Measurements from ENCODE around the gene MRPL54. TPM values are rescaled to one million over a fixed set of nuclear protein-coding genes. Genes with fewer than 3 reads are reported as not detected.

Gene MRPL54
- total RNA-seq, 1 donor = 40.4 TPM

DNA sequence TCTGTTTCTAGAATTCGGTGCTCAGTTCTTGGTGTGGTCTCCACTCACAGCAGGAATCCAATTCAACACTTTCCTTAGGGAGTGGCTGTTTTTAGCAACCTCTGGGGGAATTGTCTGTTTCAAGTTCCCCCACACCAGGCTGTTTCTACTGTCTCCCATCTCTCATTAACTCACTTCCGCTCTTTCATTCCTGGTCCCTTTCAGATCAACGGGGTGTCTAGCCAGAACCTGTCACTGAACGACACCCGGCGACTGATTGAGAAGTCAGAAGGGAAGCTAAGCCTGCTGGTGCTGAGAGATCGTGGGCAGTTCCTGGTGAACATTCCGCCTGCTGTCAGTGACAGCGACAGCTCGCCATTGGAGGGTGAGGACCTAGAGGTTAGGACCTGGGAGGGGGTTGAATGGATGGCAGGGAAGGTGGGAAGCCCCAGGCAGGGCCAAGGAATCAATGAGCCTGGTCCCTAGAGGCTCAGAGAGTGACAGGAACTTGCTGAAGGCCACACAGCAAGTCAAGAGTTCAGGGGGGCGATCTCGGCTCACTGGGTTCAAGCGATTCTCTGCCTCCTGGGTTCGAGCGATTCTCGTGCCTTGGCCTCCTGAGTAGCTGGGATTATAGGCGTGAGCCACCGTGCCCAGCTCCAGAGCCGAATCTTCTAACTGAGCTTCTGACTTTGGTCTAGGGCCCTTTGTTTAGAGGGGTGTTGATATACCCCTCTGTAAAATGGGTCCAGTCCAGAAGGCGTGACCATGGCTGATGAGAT is 28.8 kb upstream of the MRPL54 start:
- Histone ChIP-seq H3K9me3 (ENCODE audit: low read depth, low read length) (no peaks in the 10 kb centered on the region), H3K4me1 (ENCODE audit: insufficient read depth, low read length) (no peaks in the 10 kb centered on the region), H3K27me3 (ENCODE audit: insufficient read depth, low read length) (no peaks in the 10 kb centered on the region), H3K4me3 (ENCODE audit: low read length) (no peak overlapping the region)

DNA sequence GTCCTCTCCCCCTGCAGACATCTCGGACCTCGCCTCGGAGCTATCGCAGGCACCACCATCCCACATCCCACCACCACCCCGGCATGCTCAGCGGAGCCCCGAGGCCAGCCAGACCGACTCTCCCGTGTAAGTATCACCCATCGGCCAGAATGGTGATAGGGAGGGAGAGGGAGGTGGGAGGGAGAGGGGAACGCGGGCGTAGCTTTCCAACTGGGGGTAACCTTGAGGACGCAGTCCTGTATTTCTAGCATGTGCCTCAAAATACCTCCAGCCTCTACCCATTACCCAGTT is 28.2 kb upstream of the MRPL54 start:
- H3K9me3 ChIP-seq (ENCODE audit: low read depth, low read length) = no peaks in the 10 kb centered on the region
- H3K4me3 ChIP-seq (ENCODE audit: low read length) = no peak overlapping the region
- no peaks in the 10 kb centered on the region for H3K4me1 ChIP-seq (ENCODE audit: insufficient read depth, low read length)
- H3K27me3 ChIP-seq (ENCODE audit: insufficient read depth, low read length) = no peaks in the 10 kb centered on the region

DNA sequence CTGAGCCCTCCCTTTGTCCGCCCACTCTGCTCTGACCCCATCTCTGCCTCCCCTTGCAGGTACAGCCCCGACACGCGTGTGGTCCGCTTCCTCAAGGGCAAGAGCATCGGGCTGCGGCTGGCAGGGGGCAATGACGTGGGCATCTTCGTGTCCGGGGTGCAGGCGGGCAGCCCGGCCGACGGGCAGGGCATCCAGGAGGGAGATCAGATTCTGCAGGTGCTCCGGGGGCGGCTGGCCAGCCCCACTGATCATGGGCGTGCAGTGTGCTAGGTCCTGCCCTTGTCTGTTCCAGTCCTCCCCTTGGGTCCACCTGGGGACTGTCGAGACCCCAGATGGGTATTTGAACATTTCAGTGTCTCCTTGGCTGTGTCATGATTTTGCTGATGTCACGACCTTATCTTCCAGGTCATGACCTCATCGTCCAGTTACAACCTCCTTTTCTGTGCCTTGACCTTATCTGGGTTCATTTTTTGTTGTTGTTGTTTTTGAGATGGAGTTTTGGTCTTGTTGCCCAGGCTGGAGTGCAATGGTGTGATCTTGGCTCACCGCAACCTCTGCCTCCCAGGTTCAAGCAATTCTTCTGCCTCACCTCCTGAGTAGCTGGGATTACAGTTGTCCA is 26.3 kb upstream of the MRPL54 start:
- H3K4me1 ChIP-seq (ENCODE audit: insufficient read depth, low read length) = no peaks in the 10 kb centered on the region
- no peaks in the 10 kb centered on the region for H3K27me3 ChIP-seq (ENCODE audit: insufficient read depth, low read length)
- H3K9me3 ChIP-seq (ENCODE audit: low read depth, low read length) = no peaks in the 10 kb centered on the region
- H3K4me3 ChIP-seq (ENCODE audit: low read length) = no peak overlapping the region

DNA sequence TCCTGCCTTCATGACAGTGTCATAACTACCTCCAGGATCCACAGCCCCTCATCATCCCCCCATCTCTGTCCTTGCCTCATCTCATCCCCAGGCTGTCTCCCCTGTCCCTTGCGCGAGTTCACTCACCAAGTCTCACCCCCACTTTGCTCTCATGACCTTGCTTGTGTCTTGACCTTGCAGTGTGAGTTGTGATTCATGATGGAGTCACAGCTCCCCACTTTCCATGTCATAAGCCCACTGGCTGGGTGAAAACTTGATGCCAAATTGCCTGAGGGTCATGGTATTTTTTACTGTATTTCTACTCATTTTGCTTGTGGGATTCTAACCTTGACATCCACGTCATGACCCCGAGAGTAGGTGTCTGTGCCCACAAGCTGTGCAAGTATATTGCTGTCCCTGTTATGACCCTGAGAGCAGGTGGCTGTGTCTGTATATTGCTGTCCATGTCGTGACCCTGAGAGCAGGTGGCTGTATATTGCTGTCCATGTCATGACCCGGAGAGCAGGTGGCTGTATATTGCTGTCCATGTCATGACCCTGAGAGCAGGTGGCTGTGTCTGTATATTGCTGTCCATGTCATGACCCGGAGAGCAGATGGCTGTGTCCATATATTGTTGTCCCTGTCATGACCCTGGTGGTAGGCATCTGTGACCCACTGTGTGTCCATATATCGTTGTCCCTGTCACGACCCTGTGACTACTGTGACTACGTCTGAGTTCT is 24.8 kb upstream of the MRPL54 start:
- Histone ChIP-seq H3K9me3 (ENCODE audit: low read depth, low read length) (no peaks in the 10 kb centered on the region), H3K4me1 (ENCODE audit: insufficient read depth, low read length) (no peaks in the 10 kb centered on the region), H3K27me3 (ENCODE audit: insufficient read depth, low read length) (no peaks in the 10 kb centered on the region)

DNA sequence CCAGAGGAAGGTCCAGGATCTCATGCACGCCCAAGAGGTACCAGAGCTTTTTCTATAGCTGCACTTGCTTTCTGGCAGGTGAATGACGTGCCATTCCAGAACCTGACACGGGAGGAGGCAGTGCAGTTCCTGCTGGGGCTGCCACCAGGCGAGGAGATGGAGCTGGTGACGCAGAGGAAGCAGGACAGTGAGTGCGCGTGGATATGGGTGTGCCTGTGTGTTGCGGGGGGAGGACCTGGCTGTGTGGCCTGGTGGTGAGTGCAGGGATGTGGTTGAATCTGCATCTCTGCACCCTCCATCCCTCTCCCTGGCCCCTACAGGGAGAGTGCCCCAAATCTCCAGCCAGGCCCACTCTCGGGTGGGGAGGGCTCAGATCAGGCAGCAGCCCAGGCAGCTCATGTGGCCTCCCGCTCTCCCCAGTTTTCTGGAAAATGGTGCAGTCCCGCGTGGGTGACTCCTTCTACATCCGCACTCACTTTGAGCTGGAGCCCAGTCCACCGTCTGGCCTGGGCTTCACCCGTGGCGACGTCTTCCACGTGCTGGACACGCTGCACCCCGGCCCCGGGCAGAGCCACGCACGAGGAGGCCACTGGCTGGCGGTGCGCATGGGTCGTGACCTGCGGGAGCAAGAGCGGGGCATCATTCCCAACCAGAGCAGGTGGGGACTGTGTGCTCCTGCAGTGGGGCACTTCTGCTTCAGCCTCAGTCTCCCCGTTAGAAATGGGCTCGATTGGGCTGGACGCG is 23.8 kb upstream of the MRPL54 start:
- H3K4me3 ChIP-seq (ENCODE audit: low read length) = no peak overlapping the region

More for the DNA sequence above, 24.8 kb upstream of the MRPL54 start:
- H3K4me3 ChIP-seq (ENCODE audit: low read length) = no peak overlapping the region

DNA sequence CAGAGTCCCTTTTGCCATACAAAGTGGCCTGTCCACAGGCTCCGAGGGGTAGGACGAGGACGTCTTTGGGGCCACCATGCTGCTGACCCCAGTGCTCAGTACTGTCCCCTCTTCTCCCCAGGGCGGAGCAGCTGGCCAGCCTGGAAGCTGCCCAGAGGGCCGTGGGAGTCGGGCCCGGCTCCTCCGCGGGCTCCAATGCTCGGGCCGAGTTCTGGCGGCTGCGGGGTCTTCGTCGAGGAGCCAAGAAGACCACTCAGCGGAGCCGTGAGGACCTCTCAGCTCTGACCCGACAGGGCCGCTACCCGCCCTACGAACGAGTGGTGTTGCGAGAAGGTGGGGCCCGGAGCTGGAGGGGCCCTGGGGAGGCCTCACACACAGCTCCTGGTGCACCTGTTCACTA is 22.1 kb upstream of the MRPL54 start:
- Histone ChIP-seq H3K4me1 (ENCODE audit: insufficient read depth, low read length) (no peaks in the 10 kb centered on the region), H3K27me3 (ENCODE audit: insufficient read depth, low read length) (no peaks in the 10 kb centered on the region), H3K4me3 (ENCODE audit: low read length) (no peak overlapping the region), H3K9me3 (ENCODE audit: low read depth, low read length) (no peaks in the 10 kb centered on the region)

More for the DNA sequence above, 23.8 kb upstream of the MRPL54 start:
- Histone ChIP-seq H3K4me1 (ENCODE audit: insufficient read depth, low read length) (no peaks in the 10 kb centered on the region), H3K27me3 (ENCODE audit: insufficient read depth, low read length) (no peaks in the 10 kb centered on the region), H3K9me3 (ENCODE audit: low read depth, low read length) (no peaks in the 10 kb centered on the region)

DNA sequence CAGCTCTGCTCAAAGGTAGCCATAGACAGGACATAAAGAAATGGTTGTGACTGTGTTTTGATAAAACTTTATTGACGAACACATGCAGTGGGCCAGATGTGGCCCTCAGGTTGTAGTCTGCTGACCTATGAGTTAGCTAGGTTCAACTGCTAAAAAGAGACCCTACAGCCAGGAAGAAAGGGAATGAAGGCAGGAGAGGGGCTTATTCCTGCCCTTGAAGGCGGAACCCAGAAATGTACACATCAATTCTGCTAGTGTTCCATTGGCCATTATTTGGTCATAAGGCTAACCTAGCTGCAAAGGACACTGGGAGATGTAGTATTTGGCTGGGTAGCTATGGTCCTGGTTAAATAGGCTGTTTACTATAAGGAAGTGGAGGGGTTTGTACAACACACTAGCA is 19.0 kb upstream of the MRPL54 start:
- H3K9me3 ChIP-seq (ENCODE audit: low read depth, low read length) = no peaks in the 10 kb centered on the region
- H3K27me3 ChIP-seq (ENCODE audit: insufficient read depth, low read length) = no peaks in the 10 kb centered on the region
- H3K4me3 ChIP-seq (ENCODE audit: low read length) = no peak overlapping the region
- no peaks in the 10 kb centered on the region for H3K4me1 ChIP-seq (ENCODE audit: insufficient read depth, low read length)

DNA sequence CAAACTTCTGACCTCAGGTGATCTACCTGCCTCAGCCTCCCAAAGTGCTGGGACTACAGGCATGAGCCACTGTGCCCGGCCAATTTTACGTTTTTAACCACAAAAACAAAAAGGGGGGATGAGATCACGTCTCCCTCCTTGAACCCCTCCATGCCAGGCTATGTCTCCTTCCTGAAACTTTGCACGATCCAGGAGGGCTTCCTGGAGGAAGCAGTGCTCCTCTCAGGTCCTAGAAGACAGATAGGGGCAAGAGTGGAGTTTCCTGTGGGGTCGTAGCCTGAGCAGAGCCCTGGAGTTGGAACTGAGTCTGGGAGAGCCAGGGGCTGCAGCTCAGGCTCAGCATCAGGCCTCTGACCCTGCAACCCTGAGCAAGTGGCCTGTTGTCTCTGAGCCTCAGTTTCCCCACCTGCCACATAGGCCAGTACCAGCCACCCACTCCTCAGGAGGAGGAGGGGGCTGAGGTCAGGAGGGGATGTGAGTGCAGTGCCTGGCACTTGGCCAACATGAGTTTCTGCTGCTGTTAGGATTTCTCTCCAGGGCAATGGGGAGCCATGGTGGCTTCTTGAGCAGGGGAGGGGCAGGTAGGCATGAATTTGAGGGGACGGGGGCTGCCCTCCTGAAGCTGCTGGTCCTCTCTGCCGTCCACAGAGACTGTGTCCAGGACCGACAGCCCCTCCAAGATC is 17.0 kb upstream of the MRPL54 start:
- Histone ChIP-seq H3K9me3 (ENCODE audit: low read depth, low read length) (no peaks in the 10 kb centered on the region), H3K4me3 (ENCODE audit: low read length) (no peak overlapping the region), H3K27me3 (ENCODE audit: insufficient read depth, low read length) (no peaks in the 10 kb centered on the region), H3K4me1 (ENCODE audit: insufficient read depth, low read length) (no peaks in the 10 kb centered on the region)

DNA sequence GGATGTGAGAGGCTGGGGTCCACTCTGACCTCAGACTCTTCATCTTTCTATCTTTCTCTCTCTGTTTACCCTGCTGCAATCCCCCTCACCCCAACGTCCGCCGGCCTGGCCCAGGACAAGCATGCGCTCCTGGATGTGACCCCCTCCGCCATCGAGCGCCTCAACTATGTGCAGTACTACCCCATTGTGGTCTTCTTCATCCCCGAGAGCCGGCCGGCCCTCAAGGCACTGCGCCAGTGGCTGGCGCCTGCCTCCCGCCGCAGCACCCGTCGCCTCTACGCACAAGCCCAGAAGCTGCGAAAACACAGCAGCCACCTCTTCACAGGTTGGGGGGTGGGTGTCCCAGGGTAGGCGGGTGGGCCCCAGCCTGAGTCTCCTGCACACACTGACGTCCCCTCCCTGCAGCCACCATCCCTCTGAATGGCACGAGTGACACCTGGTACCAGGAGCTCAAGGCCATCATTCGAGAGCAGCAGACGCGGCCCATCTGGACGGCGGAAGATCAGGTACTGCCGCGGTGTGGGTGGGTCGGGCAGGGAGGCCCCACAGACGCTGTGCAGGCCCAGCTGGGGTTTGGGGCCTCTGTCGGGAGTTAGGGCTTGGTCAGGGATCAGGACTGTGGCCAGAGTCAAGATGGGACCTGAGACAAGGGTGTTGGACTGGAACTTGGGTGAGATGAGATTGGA is 16.0 kb upstream of the MRPL54 start:
- H3K27me3 ChIP-seq (ENCODE audit: insufficient read depth, low read length) = no peaks in the 10 kb centered on the region
- no peak overlapping the region for H3K4me3 ChIP-seq (ENCODE audit: low read length)
- no peaks in the 10 kb centered on the region for H3K9me3 ChIP-seq (ENCODE audit: low read depth, low read length)
- no peaks in the 10 kb centered on the region for H3K4me1 ChIP-seq (ENCODE audit: insufficient read depth, low read length)

DNA sequence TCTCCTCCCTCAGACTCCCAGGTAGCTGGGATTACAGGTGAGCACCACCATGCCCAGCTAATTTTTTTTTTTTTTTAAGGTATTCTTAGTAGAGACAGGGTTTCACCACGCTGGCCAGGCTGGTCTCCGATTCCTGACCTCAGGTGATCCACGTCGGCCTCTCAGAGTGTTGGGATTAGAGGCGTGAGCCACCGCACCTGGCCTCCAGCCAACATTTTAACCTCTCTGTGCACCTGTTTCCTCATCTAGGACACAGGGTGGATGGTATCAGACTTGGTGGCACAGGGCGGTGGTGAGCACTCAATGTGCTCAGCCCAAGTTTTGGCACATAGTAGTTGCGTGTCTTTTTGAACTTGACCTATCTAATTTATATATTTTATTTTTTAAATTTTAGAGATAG is 13.5 kb upstream of the MRPL54 start:
- Histone ChIP-seq H3K4me3 (ENCODE audit: low read length) (no peak overlapping the region), H3K9me3 (ENCODE audit: low read depth, low read length) (no peaks in the 10 kb centered on the region), H3K4me1 (ENCODE audit: insufficient read depth, low read length) (no peaks in the 10 kb centered on the region), H3K27me3 (ENCODE audit: insufficient read depth, low read length) (no peaks in the 10 kb centered on the region)

DNA sequence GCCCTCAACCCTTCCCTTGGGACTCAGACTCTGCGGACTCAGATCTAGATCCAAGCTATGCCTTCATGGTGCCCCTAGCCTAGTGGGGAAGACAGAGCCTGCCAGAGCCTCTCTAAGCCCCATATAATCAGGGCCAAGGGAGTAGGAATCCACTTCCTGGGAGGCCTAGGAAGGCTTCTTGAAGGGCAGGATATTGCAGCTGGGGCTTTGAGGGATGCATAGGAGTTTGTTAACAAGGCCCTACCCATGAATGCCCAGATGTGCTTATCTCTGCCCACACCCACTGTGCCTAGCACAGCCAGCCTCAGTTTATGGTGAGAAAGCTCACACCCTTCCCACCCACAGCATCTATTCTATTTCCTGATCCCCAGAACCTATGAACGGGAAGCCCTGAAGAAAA is 12.3 kb upstream of the MRPL54 start:
- Histone ChIP-seq H3K4me1 (ENCODE audit: insufficient read depth, low read length) (no peaks in the 10 kb centered on the region), H3K27me3 (ENCODE audit: insufficient read depth, low read length) (no peaks in the 10 kb centered on the region), H3K9me3 (ENCODE audit: low read depth, low read length) (no peaks in the 10 kb centered on the region), H3K4me3 (ENCODE audit: low read length) (no peak overlapping the region)

DNA sequence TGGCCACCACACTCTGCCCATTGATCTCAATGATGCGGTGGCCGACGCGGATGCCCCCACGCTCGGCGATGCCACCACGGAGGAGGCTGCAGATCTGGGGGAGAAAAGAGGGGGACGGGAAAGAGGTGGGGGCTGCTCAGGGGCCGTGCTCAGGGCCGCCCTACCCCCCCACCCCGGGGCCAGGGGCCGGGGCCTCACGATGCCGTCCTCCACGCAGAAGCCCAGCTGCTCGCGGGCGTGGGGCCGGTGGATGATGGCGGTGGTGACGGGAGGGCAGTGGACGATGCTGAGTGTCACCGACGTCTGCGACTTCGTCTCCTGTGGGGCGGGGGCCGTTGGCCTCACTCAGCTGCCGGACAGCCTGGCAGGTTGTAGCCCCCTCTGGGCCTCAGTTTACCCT is 11.2 kb upstream of the MRPL54 start:
- Histone ChIP-seq H3K4me1 (ENCODE audit: insufficient read depth, low read length) (no peaks in the 10 kb centered on the region), H3K9me3 (ENCODE audit: low read depth, low read length) (no peaks in the 10 kb centered on the region), H3K27me3 (ENCODE audit: insufficient read depth, low read length) (no peaks in the 10 kb centered on the region), H3K4me3 (ENCODE audit: low read length) (no peak overlapping the region)

DNA sequence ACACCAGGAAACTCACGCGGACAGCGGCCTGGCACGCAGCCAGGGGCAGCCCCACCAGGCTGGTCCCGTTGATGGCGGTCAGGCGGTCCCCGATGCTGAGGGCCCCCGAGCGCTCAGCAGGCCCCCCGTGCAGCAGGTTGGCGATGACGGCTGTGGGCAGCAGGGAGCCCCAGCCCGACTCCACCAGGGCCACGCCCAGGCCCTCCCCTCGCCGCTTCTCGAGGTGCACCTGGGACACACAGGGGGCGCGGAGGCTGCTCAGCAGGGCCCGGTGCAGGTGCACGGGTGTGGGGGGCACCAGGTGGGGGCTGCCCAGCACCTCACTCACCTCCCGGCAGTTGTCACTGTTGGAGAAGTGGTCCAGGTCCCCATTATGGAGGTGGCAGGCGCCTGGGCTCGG is 10.0 kb upstream of the MRPL54 start:
- Histone ChIP-seq H3K4me3 (ENCODE audit: low read length) (no peak overlapping the region), H3K9me3 (ENCODE audit: low read depth, low read length) (no peaks in the 10 kb centered on the region), H3K4me1 (ENCODE audit: insufficient read depth, low read length) (no peaks in the 10 kb centered on the region), H3K27me3 (ENCODE audit: insufficient read depth, low read length) (no peaks in the 10 kb centered on the region)

DNA sequence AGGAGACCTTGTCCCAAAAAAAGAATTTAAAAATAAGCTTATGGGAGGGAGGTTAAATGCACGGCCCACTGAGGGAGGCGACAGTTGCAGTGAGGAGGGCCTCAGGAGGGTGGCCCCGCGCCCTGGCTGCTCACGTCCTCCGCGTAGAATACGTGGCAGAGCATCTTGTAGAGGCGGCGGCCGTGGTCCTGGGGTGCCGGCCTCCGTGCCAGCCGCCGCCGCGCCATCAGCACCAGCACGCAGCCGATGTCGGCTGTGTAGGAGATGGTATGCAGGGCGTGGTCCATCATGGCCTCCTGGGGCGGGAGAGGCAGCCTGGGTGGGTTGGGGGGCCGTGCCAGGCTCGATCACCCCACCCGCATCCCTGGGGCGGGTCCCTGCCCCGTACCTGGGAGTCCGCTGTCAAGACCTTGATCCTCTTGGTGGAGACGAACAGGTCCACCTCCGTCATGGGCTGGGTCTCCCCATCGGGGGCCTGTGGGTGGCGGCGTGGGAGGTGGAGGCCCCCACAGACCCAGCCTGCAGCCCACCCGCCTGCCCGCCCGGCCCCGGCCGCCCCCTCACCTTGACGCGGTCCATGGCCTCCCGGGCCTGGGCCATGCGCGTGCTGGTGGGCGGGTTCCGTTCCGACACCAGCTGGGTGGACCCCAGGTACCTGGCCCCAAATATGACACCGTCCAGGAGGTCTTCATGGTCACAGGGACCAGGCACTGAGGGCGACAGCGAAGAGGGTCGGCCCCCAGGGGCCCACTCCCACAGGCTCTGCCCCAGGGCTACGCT is 8.7 kb upstream of the MRPL54 start:
- Histone ChIP-seq H3K4me1 (ENCODE audit: insufficient read depth, low read length) (peaks cover 2% of the 10 kb centered on the region), H3K4me3 (ENCODE audit: low read length) (no peak overlapping the region), H3K27me3 (ENCODE audit: insufficient read depth, low read length) (no peaks in the 10 kb centered on the region), H3K9me3 (ENCODE audit: low read depth, low read length) (no peaks in the 10 kb centered on the region)

Data from mononuclear cell (primary cell).